HepG2 (cell line): ENCODE measurements around the gene DRC3. TPM values are rescaled to one million over a fixed set of nuclear protein-coding genes. Genes with fewer than 3 reads are reported as not detected.

Source experiments
- ATAC-seq: fragments of 200-7000 bp; cut with Tn5 transposase; 3 replicates; pipeline ENCODE4 v1.9.1; 2020; ENCODE audit warnings: mild to moderate bottlenecking, moderate library complexity
- BruUV-seq: library from RNA; stranded (reverse); fragments of 400-500 nt; replicated peaks from 2 replicates; lab custom pipeline; 2021; lab: Mats Ljungman, UMichigan
- CTCF ChIA-PET: fragments of 300-600 bp; formaldehyde crosslinking; extraction: SDS; loops from one replicate; lab custom pipeline; 2021; ENCODE audit warnings: low total read pairs, inconsistent platforms, low intra/inter-chr PET ratio; lab: Yijun Ruan, JAX
- POLR2A ChIA-PET: fragments of 350-600 bp; sonication (Branson Sonifier 250); formaldehyde crosslinking; loops from one replicate; lab custom pipeline; 2020; ENCODE audit warnings: antibody characterized with exemption, inconsistent platforms; lab: Yijun Ruan, JAX
- DNase-seq: peaks from one replicate; pipeline ENCODE4 v3.0.0-alpha.2; 2015; ENCODE audit warnings: low spot score
- FAIRE-seq: peaks from 3 replicates; lab custom pipeline; 2011; peaks lifted over from hg19 to GRCh38; lab: Jason Lieb, UNC
- H2AFZ ChIP-seq: one replicate; pipeline ENCODE4 v1.6.1; 2011; ENCODE audit warnings: low read length, inconsistent platforms
- H3K27ac ChIP-seq: fragments of 300-600 bp; 3 replicates; pipeline ENCODE4 v1.8.0; 2011; ENCODE audit warnings: mixed run types, mild to moderate bottlenecking, mixed read lengths, low read length, inconsistent platforms; ENCODE audit not compliant: insufficient read depth; ENCODE audit errors: extremely low read length
- H3K27me3 ChIP-seq, 2 experiments: fragments of 200-600 bp in 1 of 2; 2 replicates in 1 of 2; 3 replicates in 1 of 2; pipeline versions ENCODE4 v1.6.0 to v1.8.0; 2011; ENCODE audit warnings: low read length in 2 of 2, mild to moderate bottlenecking in 2 of 2, moderate library complexity in 2 of 2, inconsistent platforms in 1 of 2; ENCODE audit not compliant: insufficient read depth in 2 of 2, control insufficient read depth in 1 of 2
- H3K36me3 ChIP-seq, 2 experiments: fragments of 200-600 bp in 1 of 2; replicated peaks in 1 of 2; 2 replicates in 1 of 2; 3 replicates in 1 of 2; pipeline versions ENCODE4 v1.5.1 to v1.8.0; 2011; ENCODE audit warnings: low read length in 2 of 2, inconsistent platforms in 1 of 2; ENCODE audit not compliant: insufficient read depth in 2 of 2, control insufficient read depth in 1 of 2
- H3K4me1 ChIP-seq: 2 replicates; pipeline ENCODE4 v1.5.1; 2012; ENCODE audit warnings: low read length, inconsistent platforms; ENCODE audit not compliant: insufficient read depth
- H3K4me2 ChIP-seq: 2 replicates; pipeline ENCODE4 v1.6.0; 2011; ENCODE audit warnings: low read depth, low read length, inconsistent platforms
- H3K4me3 ChIP-seq, 3 experiments: fragments of 200-600 bp in 1 of 3; sonication (generic), shearing (Covaris generic) in 1 of 3; replicated peaks in 1 of 3; 2 replicates each; pipeline ENCODE4 v1.5.1; 2011 to 2016; ENCODE audit warnings: low read length in 3 of 3, inconsistent platforms in 2 of 3, low read depth in 2 of 3, mild to moderate bottlenecking in 2 of 3, control low read depth in 1 of 3, mixed read lengths in 1 of 3; ENCODE audit not compliant: insufficient read depth in 1 of 3
- H3K79me2 ChIP-seq: one replicate; pipeline ENCODE4 v1.6.1; 2011; ENCODE audit warnings: low read length, inconsistent platforms; ENCODE audit not compliant: insufficient read depth
- H3K9ac ChIP-seq: 2 replicates; pipeline ENCODE4 v1.6.0; 2011; ENCODE audit warnings: mild to moderate bottlenecking, low read depth, low read length, inconsistent platforms; ENCODE audit not compliant: insufficient read depth
- H3K9me3 ChIP-seq: 2 replicates; pipeline ENCODE4 v1.5.1; 2012; ENCODE audit warnings: mild to moderate bottlenecking, low read length
- H4K20me1 ChIP-seq: 2 replicates; pipeline ENCODE4 v1.6.0; 2011; ENCODE audit warnings: inconsistent platforms, mild to moderate bottlenecking, low read length, moderate library complexity; ENCODE audit not compliant: insufficient read depth
- RBM22 ChIP-seq: fragments of 200-400 bp; formaldehyde crosslinking; optimal IDR thresholded peaks from 2 replicates; pipeline ENCODE3; 2017; ENCODE audit warnings: mild to moderate bottlenecking, low read length, moderate library complexity
- SNAPC2 ChIP-seq: sonication (generic); formaldehyde crosslinking; IDR thresholded peaks from 2 replicates; pipeline ENCODE4 v1.8.1; 2022; ENCODE audit warnings: mild to moderate bottlenecking, missing genetic modification reagents
- YEATS4 ChIP-seq: sonication (generic); formaldehyde crosslinking; IDR thresholded peaks from 2 replicates; pipeline ENCODE4 v1.4.0; 2020; ENCODE audit warnings: missing genetic modification reagents, borderline replicate concordance
- ZNF124 ChIP-seq: sonication (generic); formaldehyde crosslinking; IDR thresholded peaks from 2 replicates; pipeline ENCODE4 v1.4.0; 2020; ENCODE audit warnings: missing genetic modification reagents
- ZNF354B ChIP-seq: sonication (generic); formaldehyde crosslinking; IDR thresholded peaks from 2 replicates; pipeline ENCODE4 v1.8.0; 2022; ENCODE audit warnings: mild to moderate bottlenecking, missing genetic modification reagents
- WGBS: methylation state at CpG from one replicate; pipeline ENCODE4 v1.1.6; 2017; ENCODE audit warnings: low lambda C conversion rate; 5-methylcytosine and 5-hydroxymethylcytosine counted together
- in situ Hi-C: cut with HindIII; loops from 2 replicates; pipeline ENCODE4 v1.10.0; 2017; ENCODE audit warnings: low pct_unique_long_range_greater_than_20kb; ENCODE audit not compliant: extremely low pct_ligation_motif_present
- intact Hi-C: fragments of 100-400 bp; cut with micrococcal nuclease; formaldehyde crosslinking; loops from one replicate; pipeline ENCODE4 v1.10.0; 2022; ENCODE audit not compliant: unreplicated experiment
- polyA plus RNA-seq, 8 experiments: library from polyadenylated mRNA; depleted of rRNA in 3 of 8; stranded (reverse) in 7 of 8; unstranded in 1 of 8; fragments of >200 nt; fragmentation: Illumina TruSeq in 4 of 8; extraction: Trizol in 4 of 8; gene quantifications; 2 replicates each; pipeline versions ENCODE4 v1.2.1 to v1.2.3, GENCODE V29; 2011 to 2016; ENCODE audit warnings: low read depth in 4 of 8, missing spikeins in 1 of 8, mixed read lengths in 1 of 8; ENCODE audit not compliant: insufficient read depth in 1 of 8
- total RNA-seq, 5 experiments: library from RNA; depleted of rRNA; stranded (reverse); fragments of >200 nt; fragmentation: Illumina TruSeq; extraction: Trizol; gene quantifications; 2 replicates each; pipeline ENCODE4 v1.2.3, GENCODE V29; 2016; ENCODE audit warnings: low read depth in 1 of 5
- TF ChIP-seq, protein P1 (sequence below): sonication (generic); formaldehyde crosslinking; IDR thresholded peaks from 2 replicates; pipeline ENCODE4 v1.4.0; 2020; ENCODE audit warnings: missing genetic modification reagents
- TF ChIP-seq, protein P2 (sequence below): sonication (generic); formaldehyde crosslinking; conservative IDR thresholded peaks from 2 replicates; pipeline ENCODE4 v1.4.0; 2020; ENCODE audit warnings: missing genetic modification reagents

DRC3 gene
- total and polyA plus RNA-seq, 2 of the 13 experiments (the other 11 are each of a cell fraction or from before 2014, with no cell fraction given) = 0.53 to 0.87 TPM

DNA sequence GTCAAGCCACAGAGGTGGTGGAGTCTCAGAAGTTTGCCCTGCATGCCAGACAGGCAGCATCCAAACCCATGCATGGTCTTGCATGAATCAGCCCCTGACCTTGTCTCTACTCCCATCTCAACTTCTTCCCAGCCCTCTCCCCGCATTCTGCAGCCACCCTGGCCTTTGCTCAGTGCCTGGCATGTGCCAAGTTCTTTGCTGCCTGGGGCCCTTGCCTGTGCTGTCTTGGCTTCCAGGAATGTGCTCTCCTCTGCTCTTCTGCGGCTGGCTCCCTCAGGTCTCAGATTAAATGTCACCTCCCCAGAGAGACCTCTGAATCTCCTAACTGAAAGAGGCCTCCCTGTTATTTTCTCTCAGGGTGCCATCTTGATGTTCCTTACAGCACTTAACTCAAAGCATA lies 17.6 kb downstream of the DRC3 start:
- Histone ChIP-seq H3K4me2 (no peak overlapping the region), H3K36me3 (no peaks in the 10 kb centered on the region), H3K9ac (no peak overlapping the region), H3K4me3 (no peak overlapping the region), H3K79me2 (no peaks in the 10 kb centered on the region), H3K4me1 (peaks cover 14% of the 10 kb centered on the region), H3K27ac (no peak overlapping the region), H3K27me3 (peaks cover 0 to 22% of the 10 kb centered on the region in 2 experiments; a peak in 3 of 5 replicates), H4K20me1 (no peaks in the 10 kb centered on the region), H2AFZ (no peak overlapping the region), H3K9me3 (no peaks in the 10 kb centered on the region)
- no peak for DNase-seq
- no TSS peak for BruUV-seq
- in situ Hi-C loops (loop anchor here (5.0 kb wide), 1 partner anchor 37 kb away; no protein-coding TSS in a partner anchor), intact Hi-C loops (no loop called here)
- TF ChIP-seq, protein P1, sequence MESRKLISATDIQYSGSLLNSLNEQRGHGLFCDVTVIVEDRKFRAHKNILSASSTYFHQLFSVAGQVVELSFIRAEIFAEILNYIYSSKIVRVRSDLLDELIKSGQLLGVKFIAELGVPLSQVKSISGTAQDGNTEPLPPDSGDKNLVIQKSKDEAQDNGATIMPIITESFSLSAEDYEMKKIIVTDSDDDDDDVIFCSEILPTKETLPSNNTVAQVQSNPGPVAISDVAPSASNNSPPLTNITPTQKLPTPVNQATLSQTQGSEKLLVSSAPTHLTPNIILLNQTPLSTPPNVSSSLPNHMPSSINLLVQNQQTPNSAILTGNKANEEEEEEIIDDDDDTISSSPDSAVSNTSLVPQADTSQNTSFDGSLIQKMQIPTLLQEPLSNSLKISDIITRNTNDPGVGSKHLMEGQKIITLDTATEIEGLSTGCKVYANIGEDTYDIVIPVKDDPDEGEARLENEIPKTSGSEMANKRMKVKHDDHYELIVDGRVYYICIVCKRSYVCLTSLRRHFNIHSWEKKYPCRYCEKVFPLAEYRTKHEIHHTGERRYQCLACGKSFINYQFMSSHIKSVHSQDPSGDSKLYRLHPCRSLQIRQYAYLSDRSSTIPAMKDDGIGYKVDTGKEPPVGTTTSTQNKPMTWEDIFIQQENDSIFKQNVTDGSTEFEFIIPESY (CRISPR knock-in tag) = no peak
- TF ChIP-seq RBM22 = no peak
- no peak for TF ChIP-seq YEATS4 (CRISPR knock-in tag)
- TF ChIP-seq, protein P2, sequence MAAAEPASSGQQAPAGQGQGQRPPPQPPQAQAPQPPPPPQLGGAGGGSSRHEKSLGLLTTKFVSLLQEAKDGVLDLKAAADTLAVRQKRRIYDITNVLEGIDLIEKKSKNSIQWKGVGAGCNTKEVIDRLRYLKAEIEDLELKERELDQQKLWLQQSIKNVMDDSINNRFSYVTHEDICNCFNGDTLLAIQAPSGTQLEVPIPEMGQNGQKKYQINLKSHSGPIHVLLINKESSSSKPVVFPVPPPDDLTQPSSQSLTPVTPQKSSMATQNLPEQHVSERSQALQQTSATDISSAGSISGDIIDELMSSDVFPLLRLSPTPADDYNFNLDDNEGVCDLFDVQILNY (CRISPR knock-in tag) = no peak
- TF ChIP-seq ZNF124 (CRISPR knock-in tag) = no peak
- TF ChIP-seq ZNF354B (CRISPR knock-in tag) = no peak
- TF ChIP-seq SNAPC2 (CRISPR knock-in tag) = no peak
- CTCF ChIA-PET = no interaction called here
- no peak for FAIRE-seq
- ATAC-seq = no peak
- WGBS = 4% methylated on average over 2 of the region's 2 CpGs
- POLR2A ChIA-PET = no interaction called here
